Tibial nerve (tissue), 3 donors: ENCODE measurements around the gene SDCBP2.

Experiments used
- CTCF ChIP-seq, 5 experiments: fragments of 200-600 bp in 3 of 5; fragments of 450-650 bp in 2 of 5; sonication (generic) in 3 of 5; IDR thresholded peaks; one replicate each; pipeline ENCODE4 v1.5.1; 2016 to 2019; ENCODE audit warnings: antibody characterized with exemption in 5 of 5, mild to moderate bottlenecking in 3 of 5, moderate library complexity in 2 of 5
- POLR2A ChIP-seq, 2 donors: fragments of 450-650 bp; IDR thresholded peaks; one replicate each; pipeline ENCODE4 v1.6.1; 2017; ENCODE audit warnings: antibody characterized with exemption in 2 of 2, mild to moderate bottlenecking in 2 of 2, moderate library complexity in 2 of 2

GRCh38 chr20:1377341-1377871 lies 48.5 kb upstream of the SDCBP2 start:
- no peak for TF ChIP-seq CTCF (IDR thresholded peaks at IDR 0.05)
- no peak for TF ChIP-seq POLR2A (IDR thresholded peaks at IDR 0.05)
